Thoracic aorta (tissue), 2 donors: ENCODE results near the gene GDF15. TPM values are rescaled to one million over a fixed set of nuclear protein-coding genes. Genes with fewer than 3 reads are reported as not detected.

ENCODE experiments used
- ATAC-seq: fragments of 150-250 bp; one replicate; pipeline ENCODE4 v1.8.0; 2017; ENCODE audit warnings: low read depth; ENCODE audit not compliant: insufficient number of reproducible peaks, low FRiP score
- DNase-seq: peaks from one replicate; pipeline ENCODE4 v3.0.0-alpha.2; 2020; ENCODE audit warnings: low spot score
- H3K27ac ChIP-seq, 2 donors: fragments of 200-600 bp; sonication (generic); 1 replicate in 1 of 2; 2 replicates in 1 of 2; pipeline ENCODE4 v1.5.1; 2016; ENCODE audit warnings: mild to moderate bottlenecking in 2 of 2, moderate library complexity in 2 of 2
- H3K27me3 ChIP-seq: fragments of 200-600 bp; sonication (generic); replicated peaks from 2 replicates; pipeline ENCODE4 v1.6.0; 2016; ENCODE audit warnings: mild to moderate bottlenecking; ENCODE audit not compliant: insufficient read depth
- H3K36me3 ChIP-seq: fragments of 200-600 bp; sonication (generic); one replicate; pipeline ENCODE4 v1.5.1; 2016
- H3K4me1 ChIP-seq, 2 donors: fragments of 200-600 bp; sonication (generic); 1 replicate in 1 of 2; 2 replicates in 1 of 2; pipeline versions ENCODE4 v1.5.1 to v1.6.0; 2016; ENCODE audit warnings: low read depth in 2 of 2, mild to moderate bottlenecking in 1 of 2; ENCODE audit not compliant: control insufficient read depth in 1 of 2
- H3K4me3 ChIP-seq: fragments of 200-600 bp; sonication (generic); 2 replicates; pipeline ENCODE4 v1.5.1; 2016; ENCODE audit warnings: mild to moderate bottlenecking
- H3K9me3 ChIP-seq: fragments of 200-600 bp; sonication (generic); 2 replicates; pipeline ENCODE4 v1.5.1; 2016
- CTCF ChIP-seq: fragments of 200-600 bp; sonication (generic); IDR thresholded peaks from one replicate; pipeline ENCODE4 v1.5.1; 2019; ENCODE audit warnings: antibody characterized with exemption
- total RNA-seq, 2 donors: library from RNA; depleted of rRNA; stranded (reverse); fragments of >200 nt; gene quantifications; one replicate each; pipeline versions ENCODE4 v1.1.0 to v1.2.3, GENCODE V29; 2016

The GDF15 gene
- total RNA-seq, 2 donors from 2014 or later = 2.3 to 25.5 TPM

GRCh38 chr19:18416778-18417249 is 30.9 kb downstream of the GDF15 start:
- peak overlapping the region; percentile 79 for H3K4me3 ChIP-seq
- no peak for TF ChIP-seq CTCF
- no peaks in the 10 kb centered on the region for H3K9me3 ChIP-seq
- DNase-seq = peak; percentile 82
- no peaks in the 10 kb centered on the region for H3K36me3 ChIP-seq
- peaks cover 26 to 68% of the 10 kb centered on the region in 2 donors for H3K4me1 ChIP-seq
- peak; percentile 4 for ATAC-seq
- peak overlapping the region; percentile 94 to 96 for H3K27ac ChIP-seq
- no peaks in the 10 kb centered on the region for H3K27me3 ChIP-seq

- Histone ChIP-seq H3K27ac (peak overlapping the region; percentile 94 to 96), H3K4me1 (peaks cover 26 to 72% of the 10 kb centered on the region in 2 donors), H3K4me3 (peak overlapping the region; percentile 79), H3K36me3 (no peaks in the 10 kb centered on the region), H3K9me3 (no peaks in the 10 kb centered on the region), H3K27me3 (no peaks in the 10 kb centered on the region)
- peak; percentile 13 for ATAC-seq
- no peak for TF ChIP-seq CTCF
- DNase-seq = no peak
These were observed 31.5 kb downstream of the GDF15 start for GRCh38 chr19:18417250-18418028.

- Histone ChIP-seq H3K36me3 (no peaks in the 10 kb centered on the region), H3K4me1 (peaks cover 26 to 77% of the 10 kb centered on the region in 2 donors), H3K4me3 (peak overlapping the region; percentile 79), H3K27ac (peak overlapping the region; percentile 94 to 96), H3K27me3 (no peaks in the 10 kb centered on the region), H3K9me3 (no peaks in the 10 kb centered on the region)
- no peak for TF ChIP-seq CTCF
- no peak for ATAC-seq
- no peak for DNase-seq
These were observed 32.1 kb downstream of the GDF15 start for GRCh38 chr19:18418029-18418482.

GRCh38 chr19:18418483-18419194 is 32.7 kb downstream of the GDF15 start:
- ATAC-seq = no peak
- peaks cover 26 to 82% of the 10 kb centered on the region in 2 donors for H3K4me1 ChIP-seq
- no peak for TF ChIP-seq CTCF

GRCh38 chr19:18419195-18419698 is 33.3 kb downstream of the GDF15 start, which contains the start of gene SSBP4:
Gene SSBP4, plus strand, starts transcription at chr19:18419398. Its CDS starts 251 bp downstream, at chr19:18419649.
- ATAC-seq (no peak), DNase-seq (no peak)
- Histone ChIP-seq H3K4me3 (peak within 1 kb of the TSS; percentile 79), H3K4me1 (peaks cover 26 to 86% of the 10 kb centered on the region in 2 donors), H3K36me3 (no peaks in the 10 kb centered on the region), H3K9me3 (no peaks in the 10 kb centered on the region), H3K27ac (peak within 1 kb of the TSS; percentile 94 to 96), H3K27me3 (no peaks in the 10 kb centered on the region)
- TF ChIP-seq CTCF = no peak

More at GRCh38 chr19:18418483-18419194, 32.7 kb downstream of the GDF15 start:
- DNase-seq = no peak
- Histone ChIP-seq H3K36me3 (no peaks in the 10 kb centered on the region), H3K27me3 (no peaks in the 10 kb centered on the region), H3K4me3 (peak overlapping the region; percentile 79), H3K27ac (peak overlapping the region; percentile 94 to 96), H3K9me3 (no peaks in the 10 kb centered on the region)
